Stomach smooth muscle (tissue), 2 donors: ENCODE results near the gene TTC3.
"Not testable (repeated sequence)": the region's sequence is repeated elsewhere in the genome, so short reads cannot be mapped to it uniquely, and the experiment has no call there.

Experiments
- H3K27ac ChIP-seq: one replicate; pipeline ENCODE4 v1.7.0; 2013; ENCODE audit warnings: mild to moderate bottlenecking, low read length, inconsistent platforms
- H3K27me3 ChIP-seq, 2 donors: one replicate each; pipeline ENCODE4 v1.7.0; 2013; ENCODE audit warnings: low read length in 2 of 2; ENCODE audit not compliant: insufficient read depth in 2 of 2, control insufficient read depth in 1 of 2
- H3K36me3 ChIP-seq, 2 donors: one replicate each; pipeline ENCODE4 v1.7.0; 2013; ENCODE audit warnings: low read length in 2 of 2; ENCODE audit not compliant: control insufficient read depth in 2 of 2, insufficient read depth in 2 of 2
- H3K4me1 ChIP-seq: one replicate; pipeline ENCODE4 v1.7.0; 2013; ENCODE audit warnings: low read length; ENCODE audit not compliant: control insufficient read depth, insufficient read depth
- H3K4me3 ChIP-seq, 2 donors: one replicate each; pipeline ENCODE4 v1.7.0; 2013; ENCODE audit warnings: low read length in 2 of 2
- H3K9ac ChIP-seq, 2 donors: one replicate each; pipeline ENCODE4 v1.7.0; 2013; ENCODE audit warnings: low read length in 2 of 2, mild to moderate bottlenecking in 1 of 2
- H3K9me3 ChIP-seq, 2 donors: one replicate each; pipeline ENCODE4 v1.7.0; 2013; ENCODE audit warnings: low read length in 2 of 2; ENCODE audit not compliant: control insufficient read depth in 2 of 2
- donor health status: healthy.
- donor health status: Pancreatic carcinoma.

The TTC3 gene

GRCh38 chr21:37117204-37117603 is 44.1 kb downstream of the TTC3 start:
- no peaks in the 10 kb centered on the region for H3K9me3 ChIP-seq
- no peaks in the 10 kb centered on the region for H3K36me3 ChIP-seq
- H3K27me3 ChIP-seq = no peaks in the 10 kb centered on the region
- H3K4me3 ChIP-seq = no peak overlapping the region
- no peaks in the 10 kb centered on the region for H3K4me1 ChIP-seq
- H3K9ac ChIP-seq = no peak overlapping the region
- H3K27ac ChIP-seq = no peak overlapping the region

DNA sequence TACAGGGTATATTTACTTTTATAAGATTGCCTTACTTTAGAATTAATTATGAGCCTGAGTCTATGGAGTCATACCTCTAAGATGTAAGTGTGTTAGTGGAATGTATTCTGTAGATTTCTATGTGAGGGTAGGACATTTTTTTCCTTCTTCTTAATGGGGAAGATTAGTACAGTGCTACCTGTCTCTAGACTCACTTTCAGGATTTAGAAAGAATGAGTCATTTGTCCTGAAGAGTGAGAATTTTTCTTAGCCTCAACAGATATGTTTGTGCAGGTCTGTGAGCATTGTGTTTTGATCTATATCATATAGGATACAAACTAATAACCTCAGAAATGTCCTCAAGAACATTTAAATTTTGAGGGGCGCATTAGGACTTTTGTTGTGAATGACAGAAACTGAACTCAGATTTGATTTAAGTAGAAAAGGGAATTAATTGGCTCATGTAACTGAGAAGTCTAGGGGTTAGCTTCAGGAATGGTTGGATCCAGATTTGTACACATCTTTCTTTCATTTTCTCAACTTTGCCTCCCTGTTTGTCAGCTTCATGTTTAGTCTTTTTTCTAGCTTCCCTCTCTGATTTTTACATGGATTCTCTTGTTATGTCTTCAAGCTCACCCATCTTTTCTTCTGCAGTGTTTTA is 45.3 kb downstream of the TTC3 start:
- H3K4me3 ChIP-seq = no peak overlapping the region
- no peak overlapping the region for H3K9ac ChIP-seq
- H3K9me3 ChIP-seq = no peaks in the 10 kb centered on the region

GRCh38 chr21:37119421-37120218 is 46.6 kb downstream of the TTC3 start:
- no peaks in the 10 kb centered on the region for H3K27me3 ChIP-seq
- H3K9ac ChIP-seq = no peak overlapping the region
- no peaks in the 10 kb centered on the region for H3K4me1 ChIP-seq
- no peaks in the 10 kb centered on the region for H3K36me3 ChIP-seq
- no peak overlapping the region for H3K4me3 ChIP-seq
- H3K9me3 ChIP-seq = no peaks in the 10 kb centered on the region
- H3K27ac ChIP-seq = no peak overlapping the region

More for the DNA sequence above, 45.3 kb downstream of the TTC3 start:
- Histone ChIP-seq H3K27ac (no peak overlapping the region), H3K4me1 (no peaks in the 10 kb centered on the region), H3K27me3 (no peaks in the 10 kb centered on the region), H3K36me3 (no peaks in the 10 kb centered on the region)

DNA sequence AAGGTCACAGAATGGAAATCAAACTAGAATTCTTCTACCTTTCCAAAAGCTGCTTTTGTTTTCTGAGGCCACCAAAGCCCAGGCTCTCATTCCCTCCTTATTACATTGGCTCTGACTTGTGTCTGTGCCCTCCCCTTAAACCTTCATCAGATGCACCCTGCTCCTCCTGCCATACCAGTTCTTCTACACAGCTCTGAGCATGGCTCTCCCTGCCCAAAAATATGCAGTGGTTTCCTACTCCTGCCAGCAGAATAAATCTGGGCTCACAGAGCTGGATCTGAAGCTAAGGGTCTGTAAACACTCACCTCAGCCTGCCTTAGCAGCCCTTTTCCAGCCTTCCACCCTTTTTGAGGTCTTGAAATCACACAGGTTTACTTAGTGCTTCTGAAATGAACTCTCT is 55.0 kb downstream of the TTC3 start:
- Histone ChIP-seq H3K27me3 (no peaks in the 10 kb centered on the region), H3K36me3 (peaks cover 13 to 25% of the 10 kb centered on the region in 2 donors), H3K9me3 (no peaks in the 10 kb centered on the region), H3K4me1 (no peaks in the 10 kb centered on the region), H3K4me3 (no peak overlapping the region), H3K9ac (no peak overlapping the region), H3K27ac (no peak overlapping the region)

DNA sequence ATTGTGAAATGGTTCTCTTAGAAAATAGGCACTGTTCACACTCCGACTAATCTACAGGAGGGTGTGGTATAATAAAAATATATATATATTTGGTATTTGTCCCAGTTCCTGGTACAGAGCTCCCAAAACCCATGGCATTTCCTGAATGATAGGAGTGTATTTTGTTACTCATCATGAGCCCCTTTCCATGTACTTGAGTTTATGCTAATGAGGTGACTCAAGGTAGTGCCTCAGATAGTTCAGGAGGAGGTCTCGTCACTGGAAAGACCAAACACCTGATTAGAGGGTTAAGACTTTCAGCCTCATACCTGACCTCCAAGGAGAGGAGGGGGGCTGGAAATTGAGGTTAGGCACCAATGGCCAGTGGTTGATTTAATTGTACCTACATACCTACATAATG is 57.9 kb downstream of the TTC3 start:
- Histone ChIP-seq H3K27ac (no peak overlapping the region), H3K27me3 (no peaks in the 10 kb centered on the region)

GRCh38 chr21:37136261-37136660 is 63.2 kb downstream of the TTC3 start:
- no peaks in the 10 kb centered on the region for H3K4me1 ChIP-seq
- no peak overlapping the region for H3K9ac ChIP-seq
- no peak overlapping the region for H3K4me3 ChIP-seq
- H3K27me3 ChIP-seq = no peaks in the 10 kb centered on the region
- no peak overlapping the region for H3K27ac ChIP-seq
- H3K9me3 ChIP-seq = no peaks in the 10 kb centered on the region
- peaks cover 34 to 39% of the 10 kb centered on the region in 2 donors for H3K36me3 ChIP-seq

More for the DNA sequence above, 57.9 kb downstream of the TTC3 start:
- no peaks in the 10 kb centered on the region for H3K9me3 ChIP-seq
- H3K4me3 ChIP-seq = no peak overlapping the region
- no peak overlapping the region for H3K9ac ChIP-seq
- peaks cover 29 to 38% of the 10 kb centered on the region in 2 donors for H3K36me3 ChIP-seq
- H3K4me1 ChIP-seq = no peaks in the 10 kb centered on the region

GRCh38 chr21:37136744-37137143 is 63.7 kb downstream of the TTC3 start:
- Histone ChIP-seq H3K27ac (no peak overlapping the region), H3K4me1 (no peaks in the 10 kb centered on the region), H3K36me3 (peaks cover 34 to 37% of the 10 kb centered on the region in 2 donors), H3K9ac (no peak overlapping the region), H3K9me3 (no peaks in the 10 kb centered on the region), H3K27me3 (no peaks in the 10 kb centered on the region), H3K4me3 (no peak overlapping the region)

GRCh38 chr21:37139154-37139553 is 66.1 kb downstream of the TTC3 start:
- H3K27me3 ChIP-seq = no peaks in the 10 kb centered on the region
- H3K9me3 ChIP-seq = no peaks in the 10 kb centered on the region
- H3K4me3 ChIP-seq = no peak overlapping the region
- no peaks in the 10 kb centered on the region for H3K4me1 ChIP-seq
- peaks cover 32% of the 10 kb centered on the region in 2 donors for H3K36me3 ChIP-seq
- H3K9ac ChIP-seq = no peak overlapping the region
- H3K27ac ChIP-seq = no peak overlapping the region

DNA sequence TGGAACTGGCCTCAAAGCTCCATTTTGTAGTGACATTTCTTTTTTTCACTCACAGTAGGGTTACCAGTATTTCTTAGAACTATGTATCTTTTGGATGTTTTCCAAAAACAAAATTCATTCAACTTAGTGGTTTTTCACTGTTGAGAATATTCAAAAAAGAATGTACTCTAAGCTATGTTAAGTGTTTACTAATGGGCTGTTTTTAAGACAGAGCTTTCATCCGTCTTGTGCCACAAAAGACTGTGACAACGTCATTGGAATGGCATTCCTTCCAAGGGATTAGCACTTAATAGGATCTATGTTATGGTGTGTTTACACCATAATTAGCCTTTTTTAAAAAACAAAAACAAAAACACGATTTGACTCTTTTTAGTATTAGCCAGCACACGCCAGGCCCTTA is 66.8 kb downstream of the TTC3 start:
- H3K27ac ChIP-seq = no peak overlapping the region
- H3K36me3 ChIP-seq = peaks cover 32 to 33% of the 10 kb centered on the region in 2 donors
- no peak overlapping the region for H3K4me3 ChIP-seq
- H3K9me3 ChIP-seq = no peaks in the 10 kb centered on the region
- no peak overlapping the region for H3K9ac ChIP-seq
- no peaks in the 10 kb centered on the region for H3K27me3 ChIP-seq
- H3K4me1 ChIP-seq = no peaks in the 10 kb centered on the region

GRCh38 chr21:37143392-37143791 is 70.3 kb downstream of the TTC3 start:
- not testable (repeated sequence) for H3K9ac ChIP-seq, H3K9me3 ChIP-seq, H3K4me3 ChIP-seq, H3K27ac ChIP-seq, H3K27me3 ChIP-seq, H3K4me1 ChIP-seq
- peaks cover 21% of the 10 kb centered on the region in 2 donors for H3K36me3 ChIP-seq

DNA sequence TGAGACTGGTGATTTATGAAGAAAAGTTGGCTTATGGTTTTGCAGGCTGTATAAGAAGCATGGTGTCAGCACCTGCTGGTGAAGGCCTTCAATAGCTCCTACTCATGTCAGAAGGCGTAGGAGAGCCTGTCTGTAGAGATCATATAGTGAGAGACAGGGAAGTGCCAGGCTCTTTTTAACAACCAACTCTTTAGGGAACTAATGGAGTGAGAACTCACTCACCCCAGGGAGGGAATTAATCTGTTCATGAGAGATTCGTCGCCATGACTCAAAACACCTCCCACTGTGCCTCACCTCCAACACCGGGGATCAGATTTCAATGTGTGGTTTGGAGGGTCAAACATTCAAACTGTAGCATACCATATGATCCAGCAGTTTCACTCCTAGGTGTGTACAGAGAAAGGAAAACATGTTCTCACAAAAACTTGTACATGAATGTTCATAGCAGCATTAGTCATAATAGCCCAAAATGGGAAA is 72.6 kb downstream of the TTC3 start:
- Histone ChIP-seq H3K36me3 (peaks cover 20 to 25% of the 10 kb centered on the region in 2 donors), H3K9ac (no peak overlapping the region), H3K4me1 (no peaks in the 10 kb centered on the region), H3K9me3 (no peaks in the 10 kb centered on the region), H3K4me3 (no peak overlapping the region), H3K27me3 (no peaks in the 10 kb centered on the region), H3K27ac (no peak overlapping the region)
